Measurements from ENCODE around the gene BPIFB6.

Gene BPIFB6

GRCh38 chr20:33062105-33062824 is 30.8 kb downstream of the BPIFB6 start:
- TF ChIP-seq CTCF (conservative IDR thresholded peaks at IDR 0.05; ENCODE audit: low read length), result no peak

GRCh38 chr20:33062825-33063149 is 31.3 kb downstream of the BPIFB6 start:
- no peak for DNase-seq (ENCODE audit: low read depth)
- TF ChIP-seq CTCF (conservative IDR thresholded peaks at IDR 0.05; ENCODE audit: low read length), result no peak
- H3K4me3 ChIP-seq (ENCODE audit: low read length), result no peak overlapping the region

More at GRCh38 chr20:33062105-33062824, 30.8 kb downstream of the BPIFB6 start:
- DNase-seq (ENCODE audit: low read depth), result no peak
- no peak overlapping the region for H3K4me3 ChIP-seq (ENCODE audit: low read length)

GRCh38 chr20:33063271-33063670 is 31.8 kb downstream of the BPIFB6 start:
- TF ChIP-seq CTCF (conservative IDR thresholded peaks at IDR 0.05; ENCODE audit: low read length), result no peak
- no peak overlapping the region for H3K4me3 ChIP-seq (ENCODE audit: low read length)
- no peak for DNase-seq (ENCODE audit: low read depth)

- TF ChIP-seq CTCF (conservative IDR thresholded peaks at IDR 0.05; ENCODE audit: low read length), result no peak
- no peak overlapping the region for H3K4me3 ChIP-seq (ENCODE audit: low read length)
- DNase-seq (ENCODE audit: low read depth), result no peak
Measured at GRCh38 chr20:33064572-33065287, 33.3 kb downstream of the BPIFB6 start.

GRCh38 chr20:33065785-33066184 is 34.3 kb downstream of the BPIFB6 start:
- TF ChIP-seq CTCF (conservative IDR thresholded peaks at IDR 0.05; ENCODE audit: low read length), result no peak
- DNase-seq (ENCODE audit: low read depth), result no peak
- no peak overlapping the region for H3K4me3 ChIP-seq (ENCODE audit: low read length)

GRCh38 chr20:33067806-33068205 is 36.4 kb downstream of the BPIFB6 start:
- H3K4me3 ChIP-seq (ENCODE audit: low read length), result no peak overlapping the region
- no peak for TF ChIP-seq CTCF (conservative IDR thresholded peaks at IDR 0.05; ENCODE audit: low read length)
- DNase-seq (ENCODE audit: low read depth), result no peak
